ENCODE results near the gene OR5K3. TPM values are rescaled to one million over a fixed set of nuclear protein-coding genes. Genes with fewer than 3 reads are reported as not detected.

The OR5K3 gene
- total RNA-seq, 1 donor from 2014 or later: not detected

GRCh38 chr3:98361289-98361688, 29.2 kb upstream of the OR5K3 start:
- no peaks in the 10 kb centered on the region for H3K79me2 ChIP-seq (ENCODE audit: insufficient read depth, low read length)
- H3K4me1 ChIP-seq (ENCODE audit: insufficient read depth, low read length): no peaks in the 10 kb centered on the region
- H3K4me3 ChIP-seq (ENCODE audit: insufficient read depth, low read depth, low read length): no peak overlapping the region
- peaks cover 11% of the 10 kb centered on the region for H3K9me3 Mint-ChIP-seq (ENCODE audit: unreplicated experiment)
- DNase-seq (ENCODE audit: low read depth) (no peak), FAIRE-seq (no peak)
- no peak overlapping the region for H3K9ac ChIP-seq (ENCODE audit: low read length)
- H3K4me3 Mint-ChIP-seq (ENCODE audit: unreplicated experiment): no peak overlapping the region
- no peak overlapping the region for H2AFZ ChIP-seq (ENCODE audit: low read depth, low read length)
- H3K27ac Mint-ChIP-seq (ENCODE audit: unreplicated experiment): no peak overlapping the region
- no peaks in the 10 kb centered on the region for H3K4me1 Mint-ChIP-seq (ENCODE audit: low read depth, unreplicated experiment)
- H3K27ac ChIP-seq (ENCODE audit: low read depth, low read length): no peak overlapping the region
- no peaks in the 10 kb centered on the region for H3K9me3 ChIP-seq (ENCODE audit: insufficient read depth, low read depth, low read length)
- no peaks in the 10 kb centered on the region for H3K27me3 Mint-ChIP-seq (ENCODE audit: low read depth, unreplicated experiment)
- H3K27me3 ChIP-seq (ENCODE audit: insufficient read depth, low read length): no peaks in the 10 kb centered on the region
- H3K4me2 ChIP-seq (ENCODE audit: low read length): no peak overlapping the region
- H4K20me1 ChIP-seq (ENCODE audit: insufficient read depth, low read length): no peaks in the 10 kb centered on the region
- TF ChIP-seq CTCF (IDR thresholded peaks at IDR 0.05; ENCODE audit: insufficient read depth, low read depth, low read length) (no peak), EZH2 (IDR thresholded peaks at IDR 0.05; ENCODE audit: insufficient read depth, low read length) (no peak)
- no peaks in the 10 kb centered on the region for H3K36me3 ChIP-seq (ENCODE audit: insufficient read depth, low read length)
- no peaks in the 10 kb centered on the region for H3K36me3 Mint-ChIP-seq (ENCODE audit: low read depth, unreplicated experiment)

GRCh38 chr3:98367464-98368246, 22.8 kb upstream of the OR5K3 start:
- no peaks in the 10 kb centered on the region for H3K9me3 Mint-ChIP-seq (ENCODE audit: unreplicated experiment)
- no peak overlapping the region for H3K27ac ChIP-seq (ENCODE audit: low read depth, low read length)
- no peak overlapping the region for H2AFZ ChIP-seq (ENCODE audit: low read depth, low read length)
- no peaks in the 10 kb centered on the region for H3K4me1 ChIP-seq (ENCODE audit: insufficient read depth, low read length)
- H3K4me3 ChIP-seq (ENCODE audit: insufficient read depth, low read depth, low read length): no peak overlapping the region
- FAIRE-seq (no peak), DNase-seq (ENCODE audit: low read depth) (no peak)
- H3K4me2 ChIP-seq (ENCODE audit: low read length): no peak overlapping the region
- no peak overlapping the region for H3K9ac ChIP-seq (ENCODE audit: low read length)
- no peaks in the 10 kb centered on the region for H3K27me3 Mint-ChIP-seq (ENCODE audit: low read depth, unreplicated experiment)
- no peaks in the 10 kb centered on the region for H3K36me3 ChIP-seq (ENCODE audit: insufficient read depth, low read length)
- no peak overlapping the region for H3K27ac Mint-ChIP-seq (ENCODE audit: unreplicated experiment)
- H3K36me3 Mint-ChIP-seq (ENCODE audit: low read depth, unreplicated experiment): no peaks in the 10 kb centered on the region
- no peaks in the 10 kb centered on the region for H3K4me1 Mint-ChIP-seq (ENCODE audit: low read depth, unreplicated experiment)
- TF ChIP-seq EZH2 (IDR thresholded peaks at IDR 0.05; ENCODE audit: insufficient read depth, low read length) (no peak), CTCF (IDR thresholded peaks at IDR 0.05; ENCODE audit: insufficient read depth, low read depth, low read length) (no peak)
- H4K20me1 ChIP-seq (ENCODE audit: insufficient read depth, low read length): no peaks in the 10 kb centered on the region
- H3K4me3 Mint-ChIP-seq (ENCODE audit: unreplicated experiment): no peak overlapping the region
- no peaks in the 10 kb centered on the region for H3K27me3 ChIP-seq (ENCODE audit: insufficient read depth, low read length)
- H3K9me3 ChIP-seq (ENCODE audit: insufficient read depth, low read depth, low read length): no peaks in the 10 kb centered on the region
- no peaks in the 10 kb centered on the region for H3K79me2 ChIP-seq (ENCODE audit: insufficient read depth, low read length)

- no peaks in the 10 kb centered on the region for H3K9me3 Mint-ChIP-seq (ENCODE audit: unreplicated experiment)
- no peaks in the 10 kb centered on the region for H3K36me3 Mint-ChIP-seq (ENCODE audit: low read depth, unreplicated experiment)
- Histone ChIP-seq H3K9me3 (ENCODE audit: insufficient read depth, low read depth, low read length) (no peaks in the 10 kb centered on the region), H2AFZ (ENCODE audit: low read depth, low read length) (no peak overlapping the region), H3K27me3 (ENCODE audit: insufficient read depth, low read length) (no peaks in the 10 kb centered on the region), H3K27ac (ENCODE audit: low read depth, low read length) (no peak overlapping the region), H3K36me3 (ENCODE audit: insufficient read depth, low read length) (no peaks in the 10 kb centered on the region), H3K9ac (ENCODE audit: low read length) (no peak overlapping the region), H4K20me1 (ENCODE audit: insufficient read depth, low read length) (no peaks in the 10 kb centered on the region), H3K4me1 (ENCODE audit: insufficient read depth, low read length) (no peaks in the 10 kb centered on the region), H3K4me2 (ENCODE audit: low read length) (no peak overlapping the region), H3K4me3 (ENCODE audit: insufficient read depth, low read depth, low read length) (no peak overlapping the region), H3K79me2 (ENCODE audit: insufficient read depth, low read length) (no peaks in the 10 kb centered on the region)
- TF ChIP-seq EZH2 (IDR thresholded peaks at IDR 0.05; ENCODE audit: insufficient read depth, low read length): no peak
- no peak for TF ChIP-seq CTCF (IDR thresholded peaks at IDR 0.05; ENCODE audit: insufficient read depth, low read depth, low read length)
- FAIRE-seq: no peak
- no peak overlapping the region for H3K27ac Mint-ChIP-seq (ENCODE audit: unreplicated experiment)
- H3K27me3 Mint-ChIP-seq (ENCODE audit: low read depth, unreplicated experiment): no peaks in the 10 kb centered on the region
- H3K4me1 Mint-ChIP-seq (ENCODE audit: low read depth, unreplicated experiment): no peaks in the 10 kb centered on the region
- no peak overlapping the region for H3K4me3 Mint-ChIP-seq (ENCODE audit: unreplicated experiment)
- no peak for DNase-seq (ENCODE audit: low read depth)
These were observed 19.3 kb upstream of the OR5K3 start for GRCh38 chr3:98371186-98371585.
